H9 (cell line): Measurements from ENCODE around the gene ZNF487. TPM values are rescaled to one million over a fixed set of nuclear protein-coding genes. Genes with fewer than 3 reads are reported as not detected.

ENCODE experiments used
- DNase-seq: peaks from one replicate; pipeline ENCODE4 v3.0.0-alpha.2; 2017
- H2AFZ ChIP-seq: one replicate; pipeline ENCODE4 v1.6.1; 2013; ENCODE audit warnings: mild to moderate bottlenecking, low read length, control low read depth, moderate library complexity
- H2AK5ac ChIP-seq: 2 replicates; pipeline ENCODE4 v1.6.1; 2013; ENCODE audit warnings: low read length, control low read depth, mixed read lengths; ENCODE audit not compliant: insufficient read length
- H2BK120ac ChIP-seq: one replicate; pipeline ENCODE4 v1.6.1; 2013; ENCODE audit warnings: low read depth, mild to moderate bottlenecking, low read length, control low read depth, inconsistent platforms; ENCODE audit not compliant: poor library complexity, severe bottlenecking
- H2BK12ac ChIP-seq: 2 replicates; pipeline ENCODE4 v1.6.1; 2013; ENCODE audit warnings: low read length, control low read depth, mixed read lengths, low read depth; ENCODE audit not compliant: insufficient read length
- H2BK15ac ChIP-seq: 2 replicates; pipeline ENCODE4 v1.6.1; 2013; ENCODE audit warnings: low read depth, low read length, control low read depth
- H2BK20ac ChIP-seq: one replicate; pipeline ENCODE4 v1.6.1; 2013; ENCODE audit warnings: low read depth, mild to moderate bottlenecking, low read length, control low read depth, inconsistent platforms; ENCODE audit not compliant: poor library complexity, severe bottlenecking
- H2BK5ac ChIP-seq: 2 replicates; pipeline ENCODE4 v1.6.1; 2013; ENCODE audit warnings: low read length, control low read depth, mixed read lengths; ENCODE audit not compliant: insufficient read length
- H3K14ac ChIP-seq: 2 replicates; pipeline ENCODE4 v1.6.1; 2013; ENCODE audit warnings: low read length, control low read depth; ENCODE audit not compliant: insufficient read depth
- H3K18ac ChIP-seq: 2 replicates; pipeline ENCODE4 v1.6.1; 2013; ENCODE audit warnings: low read depth, mild to moderate bottlenecking, mixed read lengths, low read length, control low read depth; ENCODE audit not compliant: insufficient read length
- H3K23ac ChIP-seq: 2 replicates; pipeline ENCODE4 v1.6.1; 2013; ENCODE audit warnings: low read length, control low read depth, mixed read lengths, low read depth; ENCODE audit not compliant: insufficient read length
- H3K23me2 ChIP-seq: 2 replicates; pipeline ENCODE4 v1.6.1; 2013; ENCODE audit warnings: low read depth, mild to moderate bottlenecking, mixed read lengths, low read length, control low read depth; ENCODE audit not compliant: insufficient read length, poor library complexity, severe bottlenecking
- H3K27ac ChIP-seq: 2 replicates; pipeline ENCODE4 v1.5.1; 2013; ENCODE audit warnings: low read length, control low read depth, mixed read lengths, low read depth; ENCODE audit not compliant: insufficient read length
- H3K27me3 ChIP-seq: 2 replicates; pipeline ENCODE4 v1.6.1; 2013; ENCODE audit warnings: low read length, control low read depth, inconsistent platforms; ENCODE audit not compliant: insufficient read depth
- H3K4ac ChIP-seq: 2 replicates; pipeline ENCODE4 v1.6.1; 2013; ENCODE audit warnings: low read depth, mild to moderate bottlenecking, control low read depth, inconsistent platforms, low read length, moderate library complexity
- H3K4me1 ChIP-seq: 2 replicates; pipeline ENCODE4 v1.6.1; 2013; ENCODE audit warnings: low read length, control low read depth, inconsistent platforms; ENCODE audit not compliant: insufficient read depth
- H3K4me2 ChIP-seq: 2 replicates; pipeline ENCODE4 v1.6.1; 2013; ENCODE audit warnings: low read length, control low read depth, mixed read lengths; ENCODE audit not compliant: insufficient read length, insufficient read depth
- H3K56ac ChIP-seq: 2 replicates; pipeline ENCODE4 v1.6.1; 2013; ENCODE audit warnings: low read depth, mild to moderate bottlenecking, mixed read lengths, low read length, control low read depth; ENCODE audit not compliant: insufficient read length
- H3K79me1 ChIP-seq: 2 replicates; pipeline ENCODE4 v1.6.1; 2013; ENCODE audit warnings: low read depth, mild to moderate bottlenecking, moderate library complexity, low read length, control low read depth, inconsistent platforms; ENCODE audit not compliant: insufficient read depth, poor library complexity, severe bottlenecking
- H3K79me2 ChIP-seq: 2 replicates; pipeline ENCODE4 v1.6.1; 2013; ENCODE audit warnings: low read length, control low read depth, inconsistent platforms; ENCODE audit not compliant: insufficient read depth
- H3K9ac ChIP-seq: 2 replicates; pipeline ENCODE4 v1.6.1; 2013; ENCODE audit warnings: low read length, control low read depth, mixed read lengths; ENCODE audit not compliant: insufficient read length; ENCODE audit errors: extremely low read depth
- H3K9me3 ChIP-seq: one replicate; pipeline ENCODE4 v1.6.1; 2013; ENCODE audit warnings: low read depth, low read length, inconsistent platforms; ENCODE audit not compliant: control insufficient read depth
- H3T11ph ChIP-seq: one replicate; pipeline ENCODE4 v1.6.1; 2013; ENCODE audit warnings: mild to moderate bottlenecking, low read length, control low read depth, inconsistent platforms
- H4K20me1 ChIP-seq: one replicate; pipeline ENCODE4 v1.6.1; 2013; ENCODE audit not compliant: control insufficient read depth, insufficient read length, insufficient read depth
- H4K5ac ChIP-seq: 2 replicates; pipeline ENCODE4 v1.6.1; 2013; ENCODE audit warnings: low read depth, mild to moderate bottlenecking, mixed read lengths, low read length, control low read depth; ENCODE audit not compliant: insufficient read length
- H4K8ac ChIP-seq: replicated peaks from 2 replicates; pipeline ENCODE4 v1.6.1; 2013; ENCODE audit warnings: low read length, control low read depth, mixed read lengths, low read depth; ENCODE audit not compliant: insufficient read length
- H4K91ac ChIP-seq: 2 replicates; pipeline ENCODE4 v1.6.1; 2013; ENCODE audit warnings: low read depth, mild to moderate bottlenecking, moderate library complexity, mixed read lengths, low read length, control low read depth; ENCODE audit not compliant: insufficient read length
- H3K27ac Mint-ChIP-seq, 3 experiments: 2 replicates in 2 of 3; 3 replicates in 1 of 3; pipeline ENCODE4 v1.8.0; 2020 to 2021; ENCODE audit warnings: mixed read lengths in 3 of 3, mild to moderate bottlenecking in 1 of 3, moderate library complexity in 1 of 3
- H3K27me3 Mint-ChIP-seq: 2 replicates; pipeline ENCODE4 v1.8.0; 2021; ENCODE audit warnings: low read depth, mild to moderate bottlenecking, moderate library complexity, mixed read lengths
- H3K36me3 Mint-ChIP-seq, 3 experiments: 2 replicates in 2 of 3; 3 replicates in 1 of 3; pipeline ENCODE4 v1.8.0; 2020 to 2021; ENCODE audit warnings: low read depth in 3 of 3, mixed read lengths in 3 of 3; ENCODE audit not compliant: insufficient read depth in 1 of 3
- H3K4me1 Mint-ChIP-seq, 2 experiments: 2 replicates each; pipeline ENCODE4 v1.8.0; 2020; ENCODE audit warnings: mixed read lengths in 2 of 2
- H3K4me3 Mint-ChIP-seq, 2 experiments: 2 replicates in 1 of 2; 3 replicates in 1 of 2; pipeline ENCODE4 v1.8.0; 2020 to 2021; ENCODE audit warnings: mild to moderate bottlenecking in 2 of 2, mixed read lengths in 2 of 2, moderate library complexity in 1 of 2
- H3K9me3 Mint-ChIP-seq, 2 experiments: 2 replicates in 1 of 2; 3 replicates in 1 of 2; pipeline ENCODE4 v1.8.0; 2020; ENCODE audit warnings: mild to moderate bottlenecking in 2 of 2, mixed read lengths in 2 of 2, moderate library complexity in 1 of 2
- WGBS: extraction: QIAGEN DNeasy Blood & Tissue Kit; methylation state at CpG from one replicate; pipeline ENCODE4 v1.1.7; 2013; ENCODE audit warnings: missing lambda C conversion rate, low lambda C conversion rate, mixed read lengths; ENCODE audit not compliant: insufficient read length; ENCODE audit errors: extremely low coverage; 5-methylcytosine and 5-hydroxymethylcytosine counted together
- total RNA-seq: library from RNA; stranded (reverse); gene quantifications from 2 replicates; pipeline ENCODE4 v1.2.1, GENCODE V29; 2021
- TF ChIP-seq, protein P1 (sequence below): fragments of 200-600 bp; sonication (generic); conservative IDR thresholded peaks from 3 replicates; pipeline ENCODE4 v1.8.0; 2021; ENCODE audit warnings: antibody characterized with exemption, mild to moderate bottlenecking

The ZNF487 gene
- total RNA-seq, 1 experiment from 2014 or later: 1.4 TPM

DNA sequence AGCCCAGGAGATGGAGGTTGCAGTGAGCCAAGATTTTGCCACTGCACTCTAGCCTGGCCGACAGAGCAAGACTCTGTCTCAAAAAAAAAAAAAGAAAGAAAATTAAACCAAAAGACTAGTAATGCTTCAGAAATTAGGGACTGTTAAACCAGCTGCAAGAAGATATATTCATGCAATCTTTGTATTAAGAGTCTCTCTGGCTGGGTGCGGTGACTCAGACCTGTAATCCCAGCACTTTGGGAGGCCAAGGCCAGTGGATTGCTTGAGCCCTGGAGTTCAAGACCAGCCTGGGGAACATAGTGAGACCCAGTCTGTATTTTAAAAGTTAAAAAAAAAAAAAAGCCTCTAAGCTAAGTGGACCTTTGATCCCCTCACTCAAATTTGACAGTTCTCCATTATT is 25.4 kb upstream of the ZNF487 start:
- no peak overlapping the region for H2BK12ac ChIP-seq
- H3K27me3 Mint-ChIP-seq: peaks cover 1% of the 10 kb centered on the region; the same call in 1 of the 2 replicates
- no peak overlapping the region for H2BK5ac ChIP-seq
- no peak for DNase-seq
- H4K91ac ChIP-seq: no peak overlapping the region
- H3K4me1 ChIP-seq: no peaks in the 10 kb centered on the region
- H3K4me2 ChIP-seq: no peak overlapping the region
- no peak overlapping the region for H3K4me3 Mint-ChIP-seq
- H3K23me2 ChIP-seq: no peaks in the 10 kb centered on the region
- H3K79me2 ChIP-seq: peaks cover 13% of the 10 kb centered on the region; the same call in 1 of the 2 replicates
- no peaks in the 10 kb centered on the region for H3K79me1 ChIP-seq
- no peaks in the 10 kb centered on the region for H3K27me3 ChIP-seq
- no peak overlapping the region for H3K27ac ChIP-seq
- peaks cover 7 to 11% of the 10 kb centered on the region in 2 experiments for H3K4me1 Mint-ChIP-seq
- no peak overlapping the region for H3K23ac ChIP-seq
- H3K9ac ChIP-seq: no peak overlapping the region
- peaks cover 2 to 3% of the 10 kb centered on the region in 2 experiments; a peak in 2 of 5 replicates for H3K9me3 Mint-ChIP-seq
- H4K8ac ChIP-seq: no peak overlapping the region
- WGBS: no CpG with 5 or more reads among the region's 2 CpGs
- H2BK20ac ChIP-seq: no peak overlapping the region
- H4K5ac ChIP-seq: no peak overlapping the region
- peaks cover 0 to 7% (median 5%) of the 10 kb centered on the region in 3 experiments; a peak in 3 of 7 replicates for H3K36me3 Mint-ChIP-seq
- H3K27ac Mint-ChIP-seq: no peak overlapping the region
- no peak overlapping the region for H2AFZ ChIP-seq
- H3T11ph ChIP-seq: no peak overlapping the region
- TF ChIP-seq, protein P1, sequence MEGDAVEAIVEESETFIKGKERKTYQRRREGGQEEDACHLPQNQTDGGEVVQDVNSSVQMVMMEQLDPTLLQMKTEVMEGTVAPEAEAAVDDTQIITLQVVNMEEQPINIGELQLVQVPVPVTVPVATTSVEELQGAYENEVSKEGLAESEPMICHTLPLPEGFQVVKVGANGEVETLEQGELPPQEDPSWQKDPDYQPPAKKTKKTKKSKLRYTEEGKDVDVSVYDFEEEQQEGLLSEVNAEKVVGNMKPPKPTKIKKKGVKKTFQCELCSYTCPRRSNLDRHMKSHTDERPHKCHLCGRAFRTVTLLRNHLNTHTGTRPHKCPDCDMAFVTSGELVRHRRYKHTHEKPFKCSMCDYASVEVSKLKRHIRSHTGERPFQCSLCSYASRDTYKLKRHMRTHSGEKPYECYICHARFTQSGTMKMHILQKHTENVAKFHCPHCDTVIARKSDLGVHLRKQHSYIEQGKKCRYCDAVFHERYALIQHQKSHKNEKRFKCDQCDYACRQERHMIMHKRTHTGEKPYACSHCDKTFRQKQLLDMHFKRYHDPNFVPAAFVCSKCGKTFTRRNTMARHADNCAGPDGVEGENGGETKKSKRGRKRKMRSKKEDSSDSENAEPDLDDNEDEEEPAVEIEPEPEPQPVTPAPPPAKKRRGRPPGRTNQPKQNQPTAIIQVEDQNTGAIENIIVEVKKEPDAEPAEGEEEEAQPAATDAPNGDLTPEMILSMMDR: no peak
- no peak overlapping the region for H2BK120ac ChIP-seq
- H3K18ac ChIP-seq: no peak overlapping the region
- H3K4ac ChIP-seq: no peak overlapping the region
- H4K20me1 ChIP-seq: no peaks in the 10 kb centered on the region
- no peak overlapping the region for H2BK15ac ChIP-seq
- no peak overlapping the region for H3K14ac ChIP-seq
- H3K56ac ChIP-seq: no peak overlapping the region
- no peak overlapping the region for H2AK5ac ChIP-seq
- H3K9me3 ChIP-seq: no peaks in the 10 kb centered on the region
